ENCODE data around the gene MEIS2. TPM values are rescaled to one million over a fixed set of nuclear protein-coding genes. Genes with fewer than 3 reads are reported as not detected.

The MEIS2 gene
- total RNA-seq, 1 donor from 2014 or later: 35.6 TPM

DNA sequence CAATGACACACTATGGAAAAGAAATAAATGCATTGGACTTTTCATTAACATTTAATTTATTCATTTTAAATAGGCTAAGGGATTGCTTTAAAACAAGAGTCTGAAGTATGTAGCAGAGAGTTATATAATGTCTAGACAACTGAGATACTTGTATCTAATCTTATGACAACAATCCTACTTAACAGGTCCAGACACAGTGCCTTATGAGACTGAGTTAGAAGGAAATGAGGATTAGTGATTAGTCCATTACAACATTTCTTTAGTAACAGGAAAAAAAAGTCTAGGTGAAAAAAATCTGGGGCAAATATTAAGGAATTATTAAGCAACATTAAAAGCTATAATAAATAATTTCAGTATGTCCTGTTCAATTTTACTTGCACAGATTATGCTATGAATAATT lies 140.6 kb downstream of the MEIS2 start:
- TF ChIP-seq, protein P1, sequence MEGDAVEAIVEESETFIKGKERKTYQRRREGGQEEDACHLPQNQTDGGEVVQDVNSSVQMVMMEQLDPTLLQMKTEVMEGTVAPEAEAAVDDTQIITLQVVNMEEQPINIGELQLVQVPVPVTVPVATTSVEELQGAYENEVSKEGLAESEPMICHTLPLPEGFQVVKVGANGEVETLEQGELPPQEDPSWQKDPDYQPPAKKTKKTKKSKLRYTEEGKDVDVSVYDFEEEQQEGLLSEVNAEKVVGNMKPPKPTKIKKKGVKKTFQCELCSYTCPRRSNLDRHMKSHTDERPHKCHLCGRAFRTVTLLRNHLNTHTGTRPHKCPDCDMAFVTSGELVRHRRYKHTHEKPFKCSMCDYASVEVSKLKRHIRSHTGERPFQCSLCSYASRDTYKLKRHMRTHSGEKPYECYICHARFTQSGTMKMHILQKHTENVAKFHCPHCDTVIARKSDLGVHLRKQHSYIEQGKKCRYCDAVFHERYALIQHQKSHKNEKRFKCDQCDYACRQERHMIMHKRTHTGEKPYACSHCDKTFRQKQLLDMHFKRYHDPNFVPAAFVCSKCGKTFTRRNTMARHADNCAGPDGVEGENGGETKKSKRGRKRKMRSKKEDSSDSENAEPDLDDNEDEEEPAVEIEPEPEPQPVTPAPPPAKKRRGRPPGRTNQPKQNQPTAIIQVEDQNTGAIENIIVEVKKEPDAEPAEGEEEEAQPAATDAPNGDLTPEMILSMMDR (IDR thresholded peaks at IDR 0.05; ENCODE audit: insufficient read depth, low read depth, low read length): no peak
- TF ChIP-seq EZH2 (IDR thresholded peaks at IDR 0.05; ENCODE audit: insufficient read depth, low read length): no peak
- Histone ChIP-seq H3K36me3 (ENCODE audit: insufficient read depth, low read length) (peaks cover 3% of the 10 kb centered on the region), H3K4me2 (ENCODE audit: low read length) (no peak overlapping the region), H3K4me1 (ENCODE audit: insufficient read depth, low read length) (peaks cover 11% of the 10 kb centered on the region), H3K9me3 (ENCODE audit: insufficient read depth, low read depth, low read length) (no peaks in the 10 kb centered on the region), H2AFZ (ENCODE audit: low read depth, low read length) (no peak overlapping the region), H3K4me3 (ENCODE audit: insufficient read depth, low read depth, low read length) (no peak overlapping the region), H3K27ac (ENCODE audit: low read depth, low read length) (no peak overlapping the region), H3K27me3 (ENCODE audit: insufficient read depth, low read length) (no peaks in the 10 kb centered on the region), H4K20me1 (ENCODE audit: insufficient read depth, low read length) (no peaks in the 10 kb centered on the region), H3K9ac (ENCODE audit: low read length) (no peak overlapping the region), H3K79me2 (ENCODE audit: insufficient read depth, low read length) (no peaks in the 10 kb centered on the region)
- H3K4me3 Mint-ChIP-seq (ENCODE audit: unreplicated experiment): no peak overlapping the region
- peak; percentile 52 for DNase-seq (ENCODE audit: low read depth)
- H3K27me3 Mint-ChIP-seq (ENCODE audit: low read depth, unreplicated experiment): no peaks in the 10 kb centered on the region
- H3K27ac Mint-ChIP-seq (ENCODE audit: unreplicated experiment): no peak overlapping the region
- no peaks in the 10 kb centered on the region for H3K36me3 Mint-ChIP-seq (ENCODE audit: low read depth, unreplicated experiment)
- H3K9me3 Mint-ChIP-seq (ENCODE audit: unreplicated experiment): no peaks in the 10 kb centered on the region
- no peak for FAIRE-seq
- peaks cover 5% of the 10 kb centered on the region for H3K4me1 Mint-ChIP-seq (ENCODE audit: low read depth, unreplicated experiment)

DNA sequence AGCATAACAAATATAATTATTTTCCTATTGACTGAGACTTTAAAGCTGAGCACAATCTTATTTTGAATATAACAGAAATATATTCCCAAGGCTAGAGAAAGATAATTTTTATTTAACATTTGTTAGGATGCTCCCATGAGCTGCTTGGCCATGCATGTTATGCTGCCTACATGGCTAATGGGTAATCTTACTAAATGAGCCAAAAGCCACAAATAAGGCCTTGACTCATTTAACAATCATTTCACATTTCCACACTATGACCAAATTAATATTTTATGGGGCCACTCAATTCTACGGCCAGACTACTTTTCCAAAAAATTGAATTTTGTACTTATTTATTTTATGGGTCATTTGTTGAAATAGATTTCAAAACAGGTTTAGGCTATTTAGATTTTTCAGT lies 141.7 kb downstream of the MEIS2 start:
- Histone ChIP-seq H3K4me3 (ENCODE audit: insufficient read depth, low read depth, low read length) (no peak overlapping the region), H3K4me1 (ENCODE audit: insufficient read depth, low read length) (peaks cover 11% of the 10 kb centered on the region), H3K36me3 (ENCODE audit: insufficient read depth, low read length) (no peaks in the 10 kb centered on the region), H4K20me1 (ENCODE audit: insufficient read depth, low read length) (no peaks in the 10 kb centered on the region), H3K9ac (ENCODE audit: low read length) (no peak overlapping the region), H2AFZ (ENCODE audit: low read depth, low read length) (no peak overlapping the region), H3K27me3 (ENCODE audit: insufficient read depth, low read length) (no peaks in the 10 kb centered on the region), H3K27ac (ENCODE audit: low read depth, low read length) (no peak overlapping the region), H3K4me2 (ENCODE audit: low read length) (no peak overlapping the region), H3K9me3 (ENCODE audit: insufficient read depth, low read depth, low read length) (no peaks in the 10 kb centered on the region), H3K79me2 (ENCODE audit: insufficient read depth, low read length) (no peaks in the 10 kb centered on the region)
- peaks cover 5% of the 10 kb centered on the region for H3K4me1 Mint-ChIP-seq (ENCODE audit: low read depth, unreplicated experiment)
- no peaks in the 10 kb centered on the region for H3K9me3 Mint-ChIP-seq (ENCODE audit: unreplicated experiment)
- no peak overlapping the region for H3K27ac Mint-ChIP-seq (ENCODE audit: unreplicated experiment)
- no peaks in the 10 kb centered on the region for H3K27me3 Mint-ChIP-seq (ENCODE audit: low read depth, unreplicated experiment)
- H3K36me3 Mint-ChIP-seq (ENCODE audit: low read depth, unreplicated experiment): no peaks in the 10 kb centered on the region
- FAIRE-seq (no peak), DNase-seq (ENCODE audit: low read depth) (peak; percentile 58)
- H3K4me3 Mint-ChIP-seq (ENCODE audit: unreplicated experiment): no peak overlapping the region
- TF ChIP-seq, protein P1 (IDR thresholded peaks at IDR 0.05; ENCODE audit: insufficient read depth, low read depth, low read length): no peak
- TF ChIP-seq EZH2 (IDR thresholded peaks at IDR 0.05; ENCODE audit: insufficient read depth, low read length): no peak

DNA sequence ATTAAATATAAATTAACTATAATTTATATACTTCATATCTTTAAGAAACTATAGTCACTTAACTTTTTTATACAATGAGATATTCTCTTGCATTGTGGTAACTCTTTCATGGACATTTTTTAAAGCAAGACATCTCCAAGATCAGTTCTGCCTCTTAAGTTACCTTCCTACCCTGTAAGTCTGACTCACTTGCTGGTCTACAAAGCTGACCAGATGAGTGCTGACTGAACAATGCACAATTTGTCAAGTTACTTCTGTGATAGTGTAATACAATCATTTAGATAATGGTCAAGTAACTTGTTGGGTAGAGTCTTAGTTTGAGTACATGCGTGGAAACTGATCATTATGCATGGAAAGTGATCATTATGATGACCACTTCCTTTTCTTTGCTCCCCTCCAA lies 145.9 kb downstream of the MEIS2 start:
- Mint-ChIP-seq H3K4me1 (ENCODE audit: low read depth, unreplicated experiment) (peaks cover 1% of the 10 kb centered on the region), H3K27me3 (ENCODE audit: low read depth, unreplicated experiment) (no peaks in the 10 kb centered on the region), H3K4me3 (ENCODE audit: unreplicated experiment) (no peak overlapping the region), H3K36me3 (ENCODE audit: low read depth, unreplicated experiment) (no peaks in the 10 kb centered on the region), H3K27ac (ENCODE audit: unreplicated experiment) (no peak overlapping the region), H3K9me3 (ENCODE audit: unreplicated experiment) (no peaks in the 10 kb centered on the region)
- Histone ChIP-seq H3K27me3 (ENCODE audit: insufficient read depth, low read length) (no peaks in the 10 kb centered on the region), H3K36me3 (ENCODE audit: insufficient read depth, low read length) (peaks cover 4% of the 10 kb centered on the region), H3K9ac (ENCODE audit: low read length) (no peak overlapping the region), H3K9me3 (ENCODE audit: insufficient read depth, low read depth, low read length) (no peaks in the 10 kb centered on the region), H2AFZ (ENCODE audit: low read depth, low read length) (no peak overlapping the region), H4K20me1 (ENCODE audit: insufficient read depth, low read length) (no peaks in the 10 kb centered on the region), H3K79me2 (ENCODE audit: insufficient read depth, low read length) (no peaks in the 10 kb centered on the region), H3K4me3 (ENCODE audit: insufficient read depth, low read depth, low read length) (no peak overlapping the region), H3K4me2 (ENCODE audit: low read length) (no peak overlapping the region), H3K4me1 (ENCODE audit: insufficient read depth, low read length) (peaks cover 15% of the 10 kb centered on the region), H3K27ac (ENCODE audit: low read depth, low read length) (no peak overlapping the region)
- DNase-seq (ENCODE audit: low read depth) (peak; percentile 89), FAIRE-seq (peak; percentile 76)
- no peak for TF ChIP-seq EZH2 (IDR thresholded peaks at IDR 0.05; ENCODE audit: insufficient read depth, low read length)
- TF ChIP-seq, protein P1 (IDR thresholded peaks at IDR 0.05; ENCODE audit: insufficient read depth, low read depth, low read length): no peak

Measured in astrocyte (in vitro differentiated cells and primary cell).